Stomach (tissue), 9 donors: Measurements from ENCODE around the gene RECQL5. TPM values are rescaled to one million over a fixed set of nuclear protein-coding genes. Genes with fewer than 3 reads are reported as not detected.

Source experiments
- DNase-seq, 2 donors: peaks; one replicate each; pipeline versions ENCODE4 v3.0.0 to v3.0.0-alpha.2; 2013 to 2019
- H3K27ac ChIP-seq, 5 donors: fragments of 200-600 bp in 4 of 5; sonication (generic) in 4 of 5; one replicate each; pipeline ENCODE4 v1.5.1; 2013 to 2019; ENCODE audit warnings: mild to moderate bottlenecking in 1 of 5, moderate library complexity in 1 of 5
- H3K27me3 ChIP-seq, 3 donors: fragments of 200-600 bp; sonication (generic); one replicate each; pipeline ENCODE4 v1.5.1; 2017 to 2019; ENCODE audit warnings: mixed run types in 1 of 3
- H3K36me3 ChIP-seq, 4 donors: fragments of 200-600 bp; sonication (generic); 1 replicate in 3 of 4; 2 replicates in 1 of 4; pipeline ENCODE4 v1.5.1; 2016 to 2019
- H3K4me1 ChIP-seq, 4 donors: fragments of 200-600 bp; sonication (generic); one replicate each; pipeline ENCODE4 v1.5.1; 2016 to 2019
- H3K4me3 ChIP-seq, 4 donors: fragments of 200-600 bp; sonication (generic) in 3 of 4; one replicate each; pipeline ENCODE4 v1.5.1; 2016 to 2019; ENCODE audit warnings: mild to moderate bottlenecking in 1 of 4
- H3K9me3 ChIP-seq, 4 donors: fragments of 200-600 bp; sonication (generic); one replicate each; pipeline ENCODE4 v1.5.1; 2016 to 2019
- EP300 ChIP-seq: sonication (generic); formaldehyde crosslinking; IDR thresholded peaks from one replicate; pipeline ENCODE4 v1.6.1; 2017; ENCODE audit warnings: antibody characterized with exemption
- POLR2A ChIP-seq, 4 donors: fragments of 450-650 bp; IDR thresholded peaks; one replicate each; pipeline ENCODE4 v1.6.1; 2016; ENCODE audit warnings: antibody characterized with exemption in 4 of 4, control low read depth in 2 of 4, mild to moderate bottlenecking in 1 of 4, moderate library complexity in 1 of 4
- POLR2AphosphoS5 ChIP-seq, 3 donors: sonication (generic); formaldehyde crosslinking; IDR thresholded peaks; one replicate each; pipeline ENCODE4 v1.6.1; 2016; ENCODE audit warnings: antibody characterized with exemption in 3 of 3
- WGBS, 5 donors: extraction: QIAGEN DNeasy Blood & Tissue Kit in 3 of 5; methylation state at CpG; one replicate each; pipeline versions ENCODE4 v1.1.5 to v1.1.7; 2013 to 2018; 5-methylcytosine and 5-hydroxymethylcytosine counted together
- intact Hi-C: fragments of 100-400 bp; cut with DNase I; formaldehyde crosslinking; loops from one replicate; pipeline ENCODE4 v1.15.1; 2023; ENCODE audit warnings: low total_unique reads
- polyA plus RNA-seq, 3 donors: library from polyadenylated mRNA; stranded (reverse); fragments of 200-250 nt; gene quantifications; one replicate each; pipeline ENCODE4 v1.2.3, GENCODE V29; 2013
- total RNA-seq, 5 donors: library from RNA; depleted of rRNA; stranded (reverse); fragments of >200 nt; gene quantifications; one replicate each; pipeline versions ENCODE4 v1.1.0 to v1.2.3, GENCODE V29; 2014 to 2016
- TF ChIP-seq, protein P1 (sequence below), 7 experiments: fragments of 450-650 bp in 4 of 7; fragments of 200-600 bp in 3 of 7; sonication (generic) in 3 of 7; IDR thresholded peaks; one replicate each; pipeline ENCODE4 v1.5.1; 2016 to 2019; ENCODE audit warnings: antibody characterized with exemption in 7 of 7, control low read depth in 2 of 7, mild to moderate bottlenecking in 1 of 7
- donor health status: healthy with polysubstance abuse.
- donor health status: Bipolar disorder and iron deficiency.
- donor health status: healthy.

RECQL5 gene
- total and polyA plus RNA-seq, 8 donors = 21.4 to 229 (median 48.7) TPM

DNA sequence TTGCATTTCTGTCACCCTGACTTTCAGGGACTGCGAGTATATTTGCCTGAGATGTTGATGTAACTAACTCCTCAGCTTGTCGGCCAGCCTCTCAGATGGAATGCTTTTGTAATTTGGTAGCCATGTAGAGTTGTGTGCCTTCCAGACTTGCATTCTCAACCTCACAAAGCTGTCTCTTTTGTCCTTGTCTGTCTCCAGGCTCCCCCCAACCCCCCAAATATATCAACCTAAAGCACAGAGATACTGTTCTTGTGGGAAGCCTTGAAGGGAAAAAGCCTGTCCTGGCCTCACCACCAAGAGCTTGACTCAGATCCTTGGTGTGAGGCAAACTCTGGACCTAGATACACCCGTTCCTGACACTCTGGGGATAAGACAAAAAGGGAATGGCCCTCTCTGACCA, 18.5 kb upstream of the RECQL5 start:
- Histone ChIP-seq H3K36me3 (peaks cover 0 to 20% (median 12%) of the 10 kb centered on the region in 4 donors), H3K27me3 (no peaks in the 10 kb centered on the region), H3K9me3 (no peaks in the 10 kb centered on the region), H3K4me1 (peaks cover 56 to 97% (median 74%) of the 10 kb centered on the region in 4 donors), H3K27ac (peak overlapping the region in 4 of 5 donors; percentile 65 to 89 (median 81)), H3K4me3 (no peak overlapping the region)
- no peak for DNase-seq
- WGBS, 5 donors = 45 to 57% (median 53%) methylated on average over 3 of the region's 3 CpGs
- intact Hi-C loops = no loop called here
- TF ChIP-seq, protein P1, sequence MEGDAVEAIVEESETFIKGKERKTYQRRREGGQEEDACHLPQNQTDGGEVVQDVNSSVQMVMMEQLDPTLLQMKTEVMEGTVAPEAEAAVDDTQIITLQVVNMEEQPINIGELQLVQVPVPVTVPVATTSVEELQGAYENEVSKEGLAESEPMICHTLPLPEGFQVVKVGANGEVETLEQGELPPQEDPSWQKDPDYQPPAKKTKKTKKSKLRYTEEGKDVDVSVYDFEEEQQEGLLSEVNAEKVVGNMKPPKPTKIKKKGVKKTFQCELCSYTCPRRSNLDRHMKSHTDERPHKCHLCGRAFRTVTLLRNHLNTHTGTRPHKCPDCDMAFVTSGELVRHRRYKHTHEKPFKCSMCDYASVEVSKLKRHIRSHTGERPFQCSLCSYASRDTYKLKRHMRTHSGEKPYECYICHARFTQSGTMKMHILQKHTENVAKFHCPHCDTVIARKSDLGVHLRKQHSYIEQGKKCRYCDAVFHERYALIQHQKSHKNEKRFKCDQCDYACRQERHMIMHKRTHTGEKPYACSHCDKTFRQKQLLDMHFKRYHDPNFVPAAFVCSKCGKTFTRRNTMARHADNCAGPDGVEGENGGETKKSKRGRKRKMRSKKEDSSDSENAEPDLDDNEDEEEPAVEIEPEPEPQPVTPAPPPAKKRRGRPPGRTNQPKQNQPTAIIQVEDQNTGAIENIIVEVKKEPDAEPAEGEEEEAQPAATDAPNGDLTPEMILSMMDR (IDR thresholded peaks at IDR 0.05) = no peak
- TF ChIP-seq EP300 = no peak

DNA sequence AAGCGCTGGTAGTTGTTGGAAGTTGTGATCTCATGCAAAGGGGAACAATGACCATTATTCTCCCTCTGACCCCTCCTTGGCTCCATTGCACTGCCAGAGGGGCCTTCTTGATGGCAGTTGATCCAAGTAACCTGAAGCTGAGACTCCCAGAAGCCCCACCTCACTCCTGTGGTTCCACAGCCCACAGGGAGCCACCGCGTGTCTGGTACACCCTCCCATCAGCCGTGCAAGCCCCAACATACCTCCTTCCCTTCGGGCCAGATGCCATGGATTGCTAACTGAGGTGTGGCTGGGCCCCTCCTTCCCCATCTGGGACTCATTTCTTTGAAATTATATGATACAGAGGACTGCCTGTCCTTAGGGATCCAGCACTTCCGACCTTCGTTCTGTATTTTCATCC, 18.0 kb upstream of the RECQL5 start:
- H3K4me3 ChIP-seq = no peak overlapping the region
- peaks cover 0 to 19% (median 13%) of the 10 kb centered on the region in 4 donors for H3K36me3 ChIP-seq
- no peaks in the 10 kb centered on the region for H3K27me3 ChIP-seq
- H3K9me3 ChIP-seq = no peaks in the 10 kb centered on the region
- 44 to 65% (median 47%) methylated on average over 4 to 7 of the region's 7 CpGs for WGBS, 5 donors
- H3K4me1 ChIP-seq = peaks cover 59 to 97% (median 78%) of the 10 kb centered on the region in 4 donors
- H3K27ac ChIP-seq = peak overlapping the region; percentile 42 to 89 (median 79)
- TF ChIP-seq POLR2A (IDR thresholded peaks at IDR 0.05) (no peak), POLR2AphosphoS5 (IDR thresholded peaks at IDR 0.05) (peak in 1 of 3 donors; percentile 25), EP300 (no peak)
- TF ChIP-seq, protein P1 (IDR thresholded peaks at IDR 0.05) = no peak
- DNase-seq = peak; percentile 58 to 63
- intact Hi-C loops = no loop called here

DNA sequence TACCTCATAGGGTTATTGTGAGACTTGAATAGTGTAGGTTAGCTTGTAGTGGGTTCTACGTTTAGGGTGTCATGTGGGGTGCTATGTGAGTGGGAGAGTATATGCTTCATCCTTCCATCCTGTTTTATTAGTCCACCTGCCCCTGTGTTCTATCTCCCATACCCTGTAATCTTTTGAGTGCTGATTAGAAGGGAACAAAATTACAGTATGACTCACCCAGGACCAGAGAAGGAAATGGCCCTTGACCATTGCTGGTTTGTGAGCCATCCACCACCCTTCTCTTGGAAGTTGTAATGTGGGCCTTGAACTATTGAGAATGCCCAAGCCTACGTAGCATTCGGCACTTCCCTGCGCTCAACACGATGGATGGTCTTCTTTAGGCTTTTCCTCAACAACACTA, 17.3 kb upstream of the RECQL5 start:
- 75 to 89% (median 86%) methylated on average over 5 of the region's 5 CpGs for WGBS, 5 donors
- Histone ChIP-seq H3K27ac (peak overlapping the region; percentile 42 to 89 (median 79)), H3K27me3 (no peaks in the 10 kb centered on the region), H3K4me1 (peaks cover 59 to 97% (median 78%) of the 10 kb centered on the region in 4 donors), H3K9me3 (no peaks in the 10 kb centered on the region), H3K36me3 (peaks cover 0 to 26% (median 15%) of the 10 kb centered on the region in 4 donors), H3K4me3 (no peak overlapping the region)
- peak in 1 of 3 donors; percentile 26 for TF ChIP-seq POLR2AphosphoS5 (IDR thresholded peaks at IDR 0.05)
- TF ChIP-seq, protein P1 (IDR thresholded peaks at IDR 0.05) = no peak
- TF ChIP-seq POLR2A (IDR thresholded peaks at IDR 0.05) = no peak
- TF ChIP-seq EP300 = no peak
- intact Hi-C loops = no loop called here
- DNase-seq = no peak

DNA sequence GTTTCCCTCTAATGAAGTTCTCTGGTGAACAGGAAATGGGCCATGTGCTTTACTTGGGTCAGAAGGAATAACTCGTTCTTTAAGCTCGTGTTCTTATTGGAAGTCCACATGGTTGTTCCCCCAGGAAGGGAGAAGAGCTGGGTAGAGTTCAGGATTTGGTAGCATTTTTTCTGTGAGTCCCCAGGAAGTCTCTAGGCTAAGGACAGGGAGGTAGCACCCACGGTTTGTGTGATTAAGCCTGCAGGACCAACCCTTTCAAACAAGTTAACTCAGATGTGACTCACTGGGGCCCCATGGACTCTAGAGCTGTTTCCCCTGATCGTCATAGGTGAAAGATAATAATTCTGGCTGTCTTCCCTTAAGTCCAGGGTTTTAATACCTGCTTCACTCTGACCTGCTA, 16.6 kb upstream of the RECQL5 start:
- Histone ChIP-seq H3K4me3 (no peak overlapping the region), H3K4me1 (peaks cover 54 to 97% (median 75%) of the 10 kb centered on the region in 4 donors), H3K27ac (peak overlapping the region; percentile 65 to 89 (median 79)), H3K36me3 (peaks cover 3 to 32% (median 21%) of the 10 kb centered on the region in 4 donors), H3K9me3 (no peaks in the 10 kb centered on the region), H3K27me3 (no peaks in the 10 kb centered on the region)
- TF ChIP-seq EP300 = no peak
- TF ChIP-seq, protein P1 (IDR thresholded peaks at IDR 0.05) = no peak
- TF ChIP-seq POLR2AphosphoS5 (IDR thresholded peaks at IDR 0.05) = peak in 2 of 3 donors; percentile 25 to 46
- TF ChIP-seq POLR2A (IDR thresholded peaks at IDR 0.05) = no peak
- WGBS, 5 donors = 39 to 57% (median 46%) methylated on average over 4 of the region's 4 CpGs
- intact Hi-C loops = no loop called here
- DNase-seq = peak; percentile 56 to 80
